ENCODE results near the gene GPC6. TPM values are rescaled to one million over a fixed set of nuclear protein-coding genes. Genes with fewer than 3 reads are reported as not detected.

The GPC6 gene
- total RNA-seq, 1 donor from 2014 or later: 16.1 TPM

GRCh38 chr13:93326234-93326811 is 99.7 kb downstream of the GPC6 start:
- Mint-ChIP-seq H3K4me3 (ENCODE audit: unreplicated experiment) (no peak overlapping the region), H3K27me3 (ENCODE audit: unreplicated experiment) (peaks cover 1% of the 10 kb centered on the region), H3K36me3 (ENCODE audit: low read depth, unreplicated experiment) (no peaks in the 10 kb centered on the region), H3K27ac (ENCODE audit: unreplicated experiment) (no peak overlapping the region), H3K9me3 (ENCODE audit: unreplicated experiment) (no peaks in the 10 kb centered on the region), H3K4me1 (ENCODE audit: unreplicated experiment) (peaks cover 3% of the 10 kb centered on the region)
- TF ChIP-seq, protein P1, sequence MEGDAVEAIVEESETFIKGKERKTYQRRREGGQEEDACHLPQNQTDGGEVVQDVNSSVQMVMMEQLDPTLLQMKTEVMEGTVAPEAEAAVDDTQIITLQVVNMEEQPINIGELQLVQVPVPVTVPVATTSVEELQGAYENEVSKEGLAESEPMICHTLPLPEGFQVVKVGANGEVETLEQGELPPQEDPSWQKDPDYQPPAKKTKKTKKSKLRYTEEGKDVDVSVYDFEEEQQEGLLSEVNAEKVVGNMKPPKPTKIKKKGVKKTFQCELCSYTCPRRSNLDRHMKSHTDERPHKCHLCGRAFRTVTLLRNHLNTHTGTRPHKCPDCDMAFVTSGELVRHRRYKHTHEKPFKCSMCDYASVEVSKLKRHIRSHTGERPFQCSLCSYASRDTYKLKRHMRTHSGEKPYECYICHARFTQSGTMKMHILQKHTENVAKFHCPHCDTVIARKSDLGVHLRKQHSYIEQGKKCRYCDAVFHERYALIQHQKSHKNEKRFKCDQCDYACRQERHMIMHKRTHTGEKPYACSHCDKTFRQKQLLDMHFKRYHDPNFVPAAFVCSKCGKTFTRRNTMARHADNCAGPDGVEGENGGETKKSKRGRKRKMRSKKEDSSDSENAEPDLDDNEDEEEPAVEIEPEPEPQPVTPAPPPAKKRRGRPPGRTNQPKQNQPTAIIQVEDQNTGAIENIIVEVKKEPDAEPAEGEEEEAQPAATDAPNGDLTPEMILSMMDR (IDR thresholded peaks at IDR 0.05; ENCODE audit: unreplicated experiment): no peak
- no peak for DNase-seq (ENCODE audit: low spot score)

- DNase-seq (ENCODE audit: low spot score): no peak
- TF ChIP-seq, protein P1 (IDR thresholded peaks at IDR 0.05; ENCODE audit: unreplicated experiment): no peak
- peaks cover 3% of the 10 kb centered on the region for H3K4me1 Mint-ChIP-seq (ENCODE audit: unreplicated experiment)
- no peaks in the 10 kb centered on the region for H3K9me3 Mint-ChIP-seq (ENCODE audit: unreplicated experiment)
- H3K4me3 Mint-ChIP-seq (ENCODE audit: unreplicated experiment): no peak overlapping the region
- H3K27me3 Mint-ChIP-seq (ENCODE audit: unreplicated experiment): peaks cover 1% of the 10 kb centered on the region
- H3K36me3 Mint-ChIP-seq (ENCODE audit: low read depth, unreplicated experiment): no peaks in the 10 kb centered on the region
- no peak overlapping the region for H3K27ac Mint-ChIP-seq (ENCODE audit: unreplicated experiment)
These were observed 102.3 kb downstream of the GPC6 start for GRCh38 chr13:93328943-93329342.

DNA sequence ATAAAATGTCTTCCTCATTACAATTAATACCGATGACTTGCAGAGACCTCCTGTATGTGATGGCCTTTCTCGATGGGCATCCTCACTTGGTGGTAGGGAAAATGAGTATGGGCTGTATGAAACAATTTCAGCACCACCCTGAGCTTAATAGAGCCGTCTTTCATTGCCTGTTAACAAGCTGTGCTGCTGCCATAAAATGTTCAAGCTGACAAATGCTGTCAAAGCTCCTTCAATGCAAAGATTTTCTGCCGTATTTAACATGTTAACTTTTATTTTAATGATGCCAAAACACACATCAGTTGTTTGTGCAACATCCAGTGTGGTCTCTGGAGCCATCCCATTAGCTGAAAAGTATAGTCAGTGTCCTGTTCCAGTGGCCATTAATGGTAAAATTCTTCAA is 110.1 kb downstream of the GPC6 start:
- no peak overlapping the region for H3K4me3 Mint-ChIP-seq (ENCODE audit: unreplicated experiment)

DNA sequence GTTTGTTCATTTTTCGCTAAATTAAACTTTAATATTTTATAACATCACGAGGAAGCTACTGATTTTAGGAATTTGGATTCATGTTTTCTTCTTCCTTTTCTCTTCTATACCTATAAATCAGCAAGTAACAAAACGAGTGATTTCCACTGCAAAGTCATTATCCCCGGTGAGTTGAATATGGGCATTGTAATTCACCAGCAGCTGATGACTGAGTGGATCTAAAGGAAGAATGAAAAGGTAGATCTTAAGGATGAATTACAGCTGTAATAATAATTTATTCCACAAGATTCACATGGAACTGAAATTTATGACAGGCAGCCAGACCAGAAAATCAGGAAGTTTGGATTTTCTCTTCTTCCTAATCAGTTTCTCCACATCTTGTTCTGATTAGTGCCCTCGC is 111.4 kb downstream of the GPC6 start:
- DNase-seq (ENCODE audit: low spot score): no peak
- Mint-ChIP-seq H3K36me3 (ENCODE audit: low read depth, unreplicated experiment) (no peaks in the 10 kb centered on the region), H3K27me3 (ENCODE audit: unreplicated experiment) (no peaks in the 10 kb centered on the region), H3K27ac (ENCODE audit: unreplicated experiment) (no peak overlapping the region), H3K4me1 (ENCODE audit: unreplicated experiment) (no peaks in the 10 kb centered on the region), H3K9me3 (ENCODE audit: unreplicated experiment) (no peaks in the 10 kb centered on the region), H3K4me3 (ENCODE audit: unreplicated experiment) (no peak overlapping the region)
- TF ChIP-seq, protein P1 (IDR thresholded peaks at IDR 0.05; ENCODE audit: unreplicated experiment): no peak

More for the DNA sequence above, 110.1 kb downstream of the GPC6 start:
- no peak overlapping the region for H3K27ac Mint-ChIP-seq (ENCODE audit: unreplicated experiment)
- H3K9me3 Mint-ChIP-seq (ENCODE audit: unreplicated experiment): no peaks in the 10 kb centered on the region
- H3K4me1 Mint-ChIP-seq (ENCODE audit: unreplicated experiment): no peaks in the 10 kb centered on the region
- TF ChIP-seq, protein P1 (IDR thresholded peaks at IDR 0.05; ENCODE audit: unreplicated experiment): no peak
- H3K27me3 Mint-ChIP-seq (ENCODE audit: unreplicated experiment): no peaks in the 10 kb centered on the region
- no peak for DNase-seq (ENCODE audit: low spot score)
- no peaks in the 10 kb centered on the region for H3K36me3 Mint-ChIP-seq (ENCODE audit: low read depth, unreplicated experiment)

DNA sequence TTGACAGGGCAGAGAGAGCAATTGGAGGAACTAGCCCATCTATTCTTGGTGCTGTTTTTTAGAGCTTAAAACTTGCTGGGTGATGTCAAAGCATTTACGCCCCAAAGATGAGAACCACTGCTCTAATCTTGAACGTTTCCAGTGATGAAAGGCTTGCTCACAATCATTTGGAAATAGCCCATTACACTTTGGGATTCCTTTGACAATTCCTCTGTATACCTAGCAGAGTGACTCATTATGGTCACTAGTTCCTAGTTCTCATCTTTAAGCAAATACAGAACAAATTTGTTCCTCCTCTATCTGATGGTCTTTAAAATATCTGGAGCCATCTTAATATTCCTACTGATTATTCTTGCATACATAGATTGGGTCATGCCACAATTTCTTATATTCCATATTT is 112.3 kb downstream of the GPC6 start:
- H3K27ac Mint-ChIP-seq (ENCODE audit: unreplicated experiment): no peak overlapping the region
- TF ChIP-seq, protein P1 (IDR thresholded peaks at IDR 0.05; ENCODE audit: unreplicated experiment): no peak
- H3K36me3 Mint-ChIP-seq (ENCODE audit: low read depth, unreplicated experiment): no peaks in the 10 kb centered on the region
- H3K4me1 Mint-ChIP-seq (ENCODE audit: unreplicated experiment): no peaks in the 10 kb centered on the region
- H3K9me3 Mint-ChIP-seq (ENCODE audit: unreplicated experiment): no peaks in the 10 kb centered on the region
- no peak for DNase-seq (ENCODE audit: low spot score)
- no peaks in the 10 kb centered on the region for H3K27me3 Mint-ChIP-seq (ENCODE audit: unreplicated experiment)
- H3K4me3 Mint-ChIP-seq (ENCODE audit: unreplicated experiment): no peak overlapping the region

Data from endothelial cell (in vitro differentiated cells).